Kidney tubule cell (primary cell): ENCODE data around the gene TYW5.
A peak's percentile ranks its signal among the peaks of the same experiment; 100 is the strongest.

Experiments used
- DNase-seq: peaks from one replicate; pipeline ENCODE4 v3.0.0-alpha.2; 2018; ENCODE audit warnings: low spot score

TYW5 gene

DNA sequence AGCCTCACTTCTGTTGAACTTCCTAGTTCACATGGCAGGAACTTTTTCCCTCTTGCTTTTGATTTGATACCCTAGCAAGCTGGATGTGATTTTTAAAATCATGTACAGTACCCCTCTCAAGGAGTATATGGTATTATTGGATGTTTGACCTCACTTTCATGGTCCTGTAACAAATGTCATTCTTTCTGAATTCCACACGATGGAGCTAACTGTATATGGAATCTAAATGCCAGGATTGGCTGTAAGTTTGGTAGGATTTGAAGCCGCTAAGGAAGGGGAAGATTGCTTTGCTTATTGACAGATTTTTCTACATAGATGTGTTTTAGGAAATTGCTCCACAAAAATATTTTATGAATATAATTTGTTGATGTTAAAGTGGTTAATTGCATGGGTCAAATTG lies 18.4 kb upstream of the TYW5 start:
- DNase-seq = peak; percentile 62

GRCh38 chr2:199972088-199972626 lies 16.9 kb upstream of the TYW5 start:
- DNase-seq = no peak

GRCh38 chr2:199968126-199968525 lies 12.8 kb upstream of the TYW5 start:
- no peak for DNase-seq

GRCh38 chr2:199966976-199967375 lies 11.7 kb upstream of the TYW5 start:
- no peak for DNase-seq

DNA sequence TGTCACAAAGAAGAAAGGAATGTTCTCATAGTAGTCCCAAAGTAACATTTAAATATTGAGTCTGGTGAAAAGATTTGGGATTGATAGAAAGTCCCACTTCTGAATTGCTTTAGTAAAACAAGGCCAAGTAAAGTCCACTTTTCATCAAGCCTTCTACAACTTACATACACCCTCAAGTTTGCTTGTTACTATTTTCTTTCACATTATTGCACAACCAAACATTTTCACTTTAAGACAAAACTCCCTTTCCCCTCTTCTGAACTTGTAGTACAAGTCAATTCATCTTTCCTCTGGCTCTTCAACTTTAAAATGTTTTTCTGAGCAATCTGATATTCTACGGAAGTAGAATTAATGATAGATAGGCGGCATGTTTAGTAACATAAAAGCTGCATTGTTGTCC lies 11.1 kb upstream of the TYW5 start:
- no peak for DNase-seq

DNA sequence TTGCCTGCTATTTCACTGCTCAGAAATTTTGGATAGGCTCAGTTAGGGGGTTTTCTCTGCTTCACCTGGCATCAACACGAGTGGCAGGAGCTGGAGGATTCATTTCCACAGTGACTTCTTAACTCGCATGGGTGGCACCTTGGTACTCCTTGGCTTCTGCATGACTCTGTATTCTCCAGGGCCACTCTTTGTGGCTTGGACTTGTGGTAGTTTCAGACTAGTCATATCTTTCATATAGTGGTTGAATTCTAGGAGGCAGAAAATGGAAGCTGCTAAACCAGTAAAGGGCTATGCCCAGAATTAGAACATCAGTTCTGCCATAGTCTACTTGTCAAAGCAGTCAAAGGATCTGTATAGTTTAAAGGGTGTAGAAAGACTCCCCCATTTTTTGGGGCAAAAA lies 6.9 kb upstream of the TYW5 start:
- DNase-seq = no peak

GRCh38 chr2:199958014-199958413 lies 2.7 kb upstream of the TYW5 start:
- no peak for DNase-seq

GRCh38 chr2:199956062-199956380 lies 730 bp upstream of the TYW5 start:
- DNase-seq = no peak

DNA sequence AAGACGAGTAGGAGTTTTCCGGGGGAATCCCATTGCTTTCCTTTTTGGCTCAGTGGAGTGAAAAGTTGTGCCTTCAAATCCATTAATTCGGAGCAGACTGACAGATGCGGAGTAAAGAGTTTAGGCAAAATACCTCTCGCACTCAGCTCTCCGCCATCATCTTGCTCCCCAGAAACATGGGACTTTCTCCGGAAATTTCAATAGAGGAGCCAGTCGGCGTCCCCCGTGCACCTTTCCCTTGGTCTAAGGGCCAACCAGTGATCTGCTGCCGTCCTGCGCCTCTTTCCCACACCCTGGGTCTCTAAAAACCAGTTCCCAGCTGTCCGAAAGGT lies 318 bp downstream of the TYW5 start:
- DNase-seq = no peak

DNA sequence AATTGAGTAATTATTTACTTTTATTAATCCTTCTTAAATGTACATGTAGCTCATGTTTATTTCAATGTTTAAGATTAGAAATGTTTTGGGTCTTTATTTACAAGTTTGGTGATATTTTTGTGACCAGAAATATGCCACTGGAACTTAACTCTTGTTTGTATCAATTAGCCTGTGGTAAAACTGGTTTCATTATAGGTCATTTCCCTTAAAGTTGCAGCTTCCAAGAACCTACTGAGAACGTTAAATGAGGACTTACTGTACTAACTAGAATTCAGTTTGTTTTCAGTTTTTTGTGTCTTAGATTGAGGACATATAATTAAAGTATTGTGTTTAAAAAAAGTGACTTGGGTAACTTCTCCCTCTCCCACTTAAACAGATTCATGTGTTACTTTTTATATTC lies 4.3 kb downstream of the TYW5 start:
- DNase-seq = no peak

GRCh38 chr2:199950396-199950795 lies 4.9 kb downstream of the TYW5 start:
- DNase-seq = no peak

- no peak for DNase-seq
Observed at GRCh38 chr2:199946836-199947235, 8.5 kb downstream of the TYW5 start.

- no peak for DNase-seq
Observed at GRCh38 chr2:199946196-199946595, 9.1 kb downstream of the TYW5 start.

DNA sequence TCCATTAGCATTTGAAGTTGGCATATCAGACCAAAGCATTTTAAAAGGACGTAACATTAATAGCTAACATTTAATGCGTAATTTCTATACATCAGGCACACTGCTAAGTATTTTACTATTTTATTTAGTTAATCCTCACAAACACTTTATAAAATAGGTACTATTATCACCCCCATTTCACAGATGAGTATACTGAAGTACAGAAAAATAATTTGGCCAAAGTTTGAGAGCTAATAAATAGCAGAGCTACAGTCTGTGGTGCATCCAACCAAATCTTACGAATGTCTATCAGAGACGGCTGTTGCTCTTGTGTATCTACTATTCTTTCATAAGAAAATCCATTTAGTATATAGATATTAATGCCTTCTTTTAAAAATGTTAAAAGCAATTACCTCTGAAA lies 11.9 kb downstream of the TYW5 start:
- DNase-seq = no peak

DNA sequence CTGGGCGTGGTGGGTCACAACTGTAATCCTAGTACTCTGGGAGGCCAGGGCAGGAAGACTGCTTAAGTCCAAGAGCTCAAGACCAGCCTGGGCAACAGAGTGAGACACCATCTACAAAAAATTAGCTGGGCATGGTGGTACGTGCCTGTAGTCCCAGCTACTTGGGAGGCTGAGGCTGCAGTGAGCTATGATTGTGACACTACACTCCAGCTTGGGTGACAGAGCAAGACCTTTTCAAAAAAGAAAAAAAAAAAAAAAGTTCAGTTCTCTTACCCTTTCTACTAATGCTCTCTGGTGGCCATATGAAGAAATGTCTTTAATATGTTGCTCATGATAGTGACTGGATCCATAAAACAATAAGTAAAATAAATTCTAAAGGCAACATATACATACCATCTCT lies 14.9 kb downstream of the TYW5 start:
- peak; percentile 39 for DNase-seq

DNA sequence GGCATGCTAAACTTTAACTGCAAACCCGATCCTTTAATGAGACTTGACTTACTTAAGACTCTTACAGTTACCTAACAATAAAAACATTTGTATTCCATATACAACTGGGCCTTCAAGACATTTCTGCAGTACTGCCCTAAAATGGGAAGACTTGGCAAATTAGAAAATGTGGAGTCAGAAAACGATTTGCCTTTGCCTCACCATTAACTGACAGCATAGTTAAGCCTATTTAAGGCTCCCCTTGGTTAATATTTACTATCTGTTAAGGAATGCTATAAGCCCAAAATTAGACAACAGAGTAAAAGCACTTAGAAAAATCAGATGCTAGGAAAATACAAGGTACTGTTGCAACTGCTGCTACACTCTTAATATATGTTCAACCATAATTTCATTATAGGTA lies 18.7 kb downstream of the TYW5 start:
- no peak for DNase-seq

GRCh38 chr2:199933466-199933865 lies 21.8 kb downstream of the TYW5 start:
- no peak for DNase-seq

- DNase-seq = peak; percentile 39
Observed at GRCh38 chr2:199932312-199932855, 22.9 kb downstream of the TYW5 start.

DNA sequence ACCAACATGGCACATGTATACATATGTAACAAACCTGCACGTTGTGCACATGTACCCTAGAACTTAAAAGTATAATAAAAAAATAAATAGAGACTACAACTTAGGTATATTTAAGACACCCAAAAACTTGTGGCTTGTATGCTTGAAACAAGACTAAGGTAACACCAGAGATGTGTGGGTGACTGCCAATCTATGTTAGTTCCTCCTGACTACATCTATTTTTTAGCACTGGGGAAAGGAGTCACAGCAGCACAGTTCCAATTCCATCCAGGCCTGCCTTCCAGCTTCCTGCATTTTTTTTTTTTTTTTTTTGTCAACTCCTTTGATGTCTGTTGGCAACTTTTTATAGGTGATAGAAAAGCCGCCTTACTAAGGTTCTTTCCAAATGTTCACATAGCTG lies 26.0 kb downstream of the TYW5 start:
- no peak for DNase-seq

DNA sequence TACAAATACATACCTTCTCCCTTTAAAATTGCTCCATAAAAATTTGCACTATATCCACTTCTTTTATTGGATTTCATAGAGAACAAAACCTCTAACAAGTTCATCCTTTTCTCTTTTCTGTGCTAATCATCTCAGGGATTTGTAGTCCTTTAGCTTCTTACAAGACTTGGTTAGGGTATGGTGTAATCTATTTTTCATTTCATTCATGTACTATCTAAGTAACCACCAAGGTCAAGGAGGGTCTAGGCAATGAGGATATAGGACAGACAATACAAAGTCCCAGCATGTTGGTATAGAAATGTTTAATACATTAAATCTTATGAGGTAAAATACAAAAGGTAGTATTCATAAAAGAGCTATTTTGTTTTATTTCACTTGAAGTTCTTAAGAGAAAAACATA lies 26.7 kb downstream of the TYW5 start:
- no peak for DNase-seq

GRCh38 chr2:199928226-199928625 lies 27.1 kb downstream of the TYW5 start:
- no peak for DNase-seq

DNA sequence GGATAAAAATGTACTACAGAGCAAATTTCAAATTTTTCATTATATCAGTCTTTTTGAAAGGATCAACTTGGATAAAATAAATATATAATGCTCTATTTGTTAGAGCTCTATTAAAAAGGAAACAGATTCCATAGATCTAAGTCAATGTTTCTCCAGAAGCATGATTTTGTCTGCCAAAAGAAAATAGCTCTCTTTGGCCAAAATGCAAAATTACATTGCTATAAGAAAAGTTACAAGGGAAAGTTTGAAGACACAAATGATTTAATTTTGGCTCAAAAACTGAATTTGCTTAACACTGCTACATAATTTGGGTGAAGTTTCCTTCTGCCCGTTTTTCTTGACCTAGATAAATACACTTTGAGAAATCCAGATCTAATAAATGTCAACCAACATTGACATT lies 28.5 kb downstream of the TYW5 start:
- no peak for DNase-seq

DNA sequence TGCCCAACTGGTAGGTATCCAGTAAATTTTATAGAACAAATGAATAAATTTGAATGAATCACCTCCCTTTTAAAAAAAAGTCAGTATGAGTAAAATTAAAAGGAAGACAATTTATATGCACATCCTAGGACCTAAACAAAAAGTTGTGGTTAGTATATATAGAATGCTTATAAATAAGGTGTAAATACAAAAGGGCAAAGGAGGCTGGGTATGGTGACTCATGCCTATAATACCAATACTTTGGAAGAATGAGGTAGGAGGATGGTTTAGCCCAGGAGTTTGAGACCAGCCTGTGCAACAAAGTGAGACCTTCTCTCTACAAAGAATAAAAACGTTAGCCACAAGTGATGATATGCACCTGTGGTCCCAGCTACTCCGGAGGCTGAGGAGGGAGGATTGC lies 31.4 kb downstream of the TYW5 start:
- no peak for DNase-seq

- DNase-seq = peak; percentile 37
Observed at GRCh38 chr2:199922856-199923255, 32.4 kb downstream of the TYW5 start.

GRCh38 chr2:199916980-199917379 lies 38.3 kb downstream of the TYW5 start:
- no peak for DNase-seq
